HL-60/S4 (cell line): ENCODE data around the gene SREBF1.

Source experiments
- in situ Hi-C: fragments of 300-500 bp; cut with MboI; formaldehyde crosslinking; loops from 2 replicates; pipeline ENCODE4 v1.14.3; 2022; ENCODE audit warnings: low sequenced_read_pairs

Gene SREBF1

DNA sequence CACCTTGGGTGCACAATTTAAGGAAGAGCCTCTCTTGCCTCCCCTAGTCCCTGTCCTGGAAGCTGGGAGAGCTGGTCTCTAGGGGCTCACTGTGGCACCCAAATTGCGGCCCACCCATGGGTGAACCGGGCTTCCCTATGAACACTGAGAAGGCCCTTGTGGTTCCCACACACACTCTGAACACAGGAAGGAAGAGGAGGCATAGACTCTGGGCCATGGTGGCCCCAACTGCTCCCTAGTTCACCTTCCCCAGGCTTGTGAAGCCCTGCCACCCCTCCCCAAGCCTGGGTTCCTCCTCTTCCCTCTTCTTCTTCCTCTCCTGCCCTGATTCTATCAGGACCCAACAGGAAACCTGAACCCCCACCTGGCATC is 10.5 kb downstream of the SREBF1 start:
- in situ Hi-C loops = no loop called here

DNA sequence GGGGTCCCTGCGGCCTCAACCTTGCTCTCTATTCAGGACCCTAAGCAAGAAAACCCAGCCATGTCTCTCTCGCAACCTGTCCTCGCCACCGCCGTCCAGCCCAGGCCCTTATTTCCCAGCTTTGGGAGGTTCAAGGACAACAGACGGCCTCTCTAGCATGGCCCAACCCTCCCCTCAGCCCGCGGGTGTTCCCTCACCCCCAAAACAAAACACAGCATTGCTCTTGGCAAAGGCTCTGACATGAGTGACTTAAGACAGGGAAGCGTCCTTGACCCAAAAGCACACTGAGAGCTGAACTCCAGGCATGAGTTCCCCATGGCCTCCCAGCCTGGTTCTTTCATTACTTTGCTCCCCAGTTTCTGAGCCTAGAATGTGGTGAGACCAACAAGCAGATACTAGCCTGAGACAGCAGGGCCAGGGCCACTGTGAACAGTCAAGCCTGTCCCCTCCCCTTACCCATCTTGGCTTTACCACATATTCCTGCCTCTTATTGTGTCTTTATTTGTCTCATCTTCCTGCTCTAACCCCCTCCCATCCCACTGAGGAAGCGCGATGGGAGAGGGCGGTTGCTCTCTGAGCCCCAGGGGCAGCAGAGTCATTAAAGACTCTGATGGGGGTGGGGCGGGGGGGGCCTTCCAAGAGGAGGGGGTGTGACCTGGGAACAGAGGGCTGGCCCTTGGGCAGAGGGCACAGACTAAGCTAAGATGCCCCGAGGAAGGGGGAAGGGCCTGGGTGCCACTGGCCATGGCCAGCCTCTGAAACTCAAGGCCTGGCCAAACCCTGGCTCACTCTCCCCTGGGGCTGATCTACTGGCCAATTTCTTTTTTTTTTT is 11.8 kb downstream of the SREBF1 start:
- in situ Hi-C loops = no loop called here

DNA sequence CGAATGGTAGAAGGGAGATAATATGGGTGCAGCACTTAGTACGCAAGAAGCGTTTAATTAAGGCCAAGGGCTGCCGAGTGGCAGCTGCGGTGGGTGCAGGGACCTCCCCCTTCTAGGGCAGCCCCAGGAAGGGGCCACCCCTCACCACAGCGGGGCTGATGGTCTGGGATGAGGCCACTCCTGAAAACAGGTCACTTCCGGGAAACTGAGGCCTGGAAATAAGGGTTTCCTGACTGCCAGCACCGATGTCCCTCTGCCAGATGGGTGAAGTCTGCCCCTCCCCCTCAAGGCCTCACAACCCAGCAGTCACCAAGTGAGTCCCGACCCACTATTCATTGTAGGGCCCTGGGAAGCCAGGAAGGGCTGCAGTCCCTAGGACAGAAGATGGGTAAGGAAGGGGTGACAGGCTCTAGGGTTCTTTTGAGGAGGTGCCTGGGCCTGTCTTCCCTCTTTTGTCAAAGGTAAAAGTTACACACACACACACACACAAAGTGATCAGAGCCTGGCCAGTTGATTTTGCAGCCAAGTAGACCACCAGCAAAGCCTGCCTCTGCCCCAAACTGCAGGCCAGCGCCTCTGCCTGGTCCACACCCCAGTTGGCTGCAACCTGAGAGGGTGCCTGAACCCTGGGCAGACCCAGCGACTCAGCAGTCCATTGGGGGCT is 12.5 kb downstream of the SREBF1 start:
- in situ Hi-C loops = no loop called here

- in situ Hi-C loops = no loop called here
These were observed 13.2 kb downstream of the SREBF1 start for GRCh38 chr17:17823433-17824118.

DNA sequence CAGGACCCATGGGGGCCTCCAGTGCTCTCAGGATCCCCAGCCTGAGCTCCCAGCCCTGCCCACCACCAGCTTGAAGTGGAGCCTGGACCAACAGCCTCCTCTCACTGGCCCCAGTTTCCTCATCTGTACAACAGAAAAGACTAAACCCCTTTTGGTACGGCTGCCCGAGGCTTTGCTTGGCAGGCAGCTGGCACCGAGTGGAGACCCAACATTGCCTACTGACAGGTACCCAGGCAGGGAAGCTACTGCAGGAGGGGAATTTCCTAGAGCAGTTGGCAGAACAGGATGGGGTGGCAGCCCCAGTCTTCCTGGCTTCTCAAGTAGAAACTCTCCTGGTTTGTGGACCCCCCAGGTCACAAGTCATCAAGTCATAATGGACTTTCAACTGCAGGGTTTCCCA is 14.2 kb downstream of the SREBF1 start:
- in situ Hi-C loops = no loop called here

DNA sequence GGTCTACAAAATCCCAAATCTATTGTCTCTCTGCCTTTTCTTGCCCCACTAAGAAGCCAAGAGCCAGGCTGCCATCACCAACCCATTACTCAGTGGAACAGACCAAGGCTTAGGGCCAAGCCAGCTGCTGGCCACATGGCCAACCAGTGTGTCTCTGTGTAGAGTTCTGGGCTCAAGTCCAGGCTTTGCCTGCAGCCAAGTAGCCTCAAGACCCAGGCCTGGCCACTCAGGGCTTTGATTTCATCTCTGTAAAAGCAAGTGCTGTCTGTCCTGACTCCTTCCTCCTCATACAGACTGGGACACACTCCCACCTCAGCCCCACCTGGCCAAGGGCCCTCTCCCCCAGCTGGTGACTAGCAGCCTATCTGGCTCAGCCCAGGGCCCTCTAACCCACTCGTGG is 14.6 kb downstream of the SREBF1 start:
- in situ Hi-C loops = no loop called here

DNA sequence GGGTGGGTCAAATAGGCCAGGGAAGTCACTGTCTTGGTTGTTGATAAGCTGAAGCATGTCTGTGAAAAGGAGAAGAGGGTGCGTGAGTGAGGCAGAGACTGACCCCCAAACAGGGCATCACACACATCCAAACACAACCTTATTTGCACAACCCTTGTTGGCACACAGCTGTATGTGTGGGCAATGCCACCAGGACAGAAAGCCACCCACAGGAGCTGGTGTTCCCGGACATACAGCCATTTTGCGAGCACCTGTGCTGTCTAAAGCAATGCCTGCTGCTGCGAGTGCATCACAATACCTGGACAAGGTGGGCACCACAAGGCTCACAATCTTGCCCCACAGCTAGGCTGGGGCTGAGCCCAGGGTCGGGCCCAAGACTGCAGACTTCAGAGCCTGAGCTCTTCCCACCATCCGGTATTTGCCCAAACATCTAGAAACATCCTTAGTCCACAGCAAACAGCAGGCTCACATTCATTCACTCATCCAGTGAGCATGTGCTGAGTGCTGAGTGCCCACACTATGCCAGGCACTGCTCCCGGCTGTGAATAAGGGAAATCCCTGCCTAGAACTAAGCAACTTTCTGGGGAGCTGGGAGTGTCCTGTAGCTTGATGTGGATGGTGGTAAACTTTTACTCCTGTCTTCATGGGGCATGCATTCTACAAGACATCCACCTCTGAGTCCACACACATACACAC is 16.2 kb downstream of the SREBF1 start:
- in situ Hi-C loops = no loop called here

- in situ Hi-C loops = no loop called here
These were observed 16.7 kb downstream of the SREBF1 start for GRCh38 chr17:17820046-17820445.

- in situ Hi-C loops = no loop called here
These were observed 17.2 kb downstream of the SREBF1 start for GRCh38 chr17:17819561-17819995.

GRCh38 chr17:17819111-17819510 is 17.7 kb downstream of the SREBF1 start:
- in situ Hi-C loops = no loop called here

- in situ Hi-C loops = no loop called here
These were observed 18.7 kb downstream of the SREBF1 start for GRCh38 chr17:17818088-17818526.

DNA sequence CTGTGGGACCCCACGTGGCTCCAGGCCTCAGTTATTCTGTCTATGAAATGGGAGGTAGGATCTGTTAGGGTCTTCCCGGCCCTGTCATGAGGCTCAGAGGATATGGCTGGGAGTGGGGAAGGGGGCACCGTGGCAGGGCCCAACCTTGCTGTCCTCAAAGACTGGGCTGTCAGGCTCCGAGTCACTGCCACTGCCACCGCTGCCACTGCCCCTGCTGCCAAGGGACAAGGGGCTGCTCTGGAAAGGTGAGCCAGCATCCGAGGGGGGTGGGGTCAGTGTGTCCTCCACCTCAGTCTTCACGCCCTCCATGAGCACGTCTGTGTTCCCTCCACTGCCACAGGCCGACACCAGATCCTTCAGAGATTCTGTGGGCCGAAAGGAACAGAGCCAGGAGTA is 19.2 kb downstream of the SREBF1 start:
- in situ Hi-C loops = no loop called here

GRCh38 chr17:17816831-17817551 is 19.8 kb downstream of the SREBF1 start:
- in situ Hi-C loops = no loop called here

GRCh38 chr17:17816240-17816814 is 20.5 kb downstream of the SREBF1 start:
- in situ Hi-C loops = no loop called here

DNA sequence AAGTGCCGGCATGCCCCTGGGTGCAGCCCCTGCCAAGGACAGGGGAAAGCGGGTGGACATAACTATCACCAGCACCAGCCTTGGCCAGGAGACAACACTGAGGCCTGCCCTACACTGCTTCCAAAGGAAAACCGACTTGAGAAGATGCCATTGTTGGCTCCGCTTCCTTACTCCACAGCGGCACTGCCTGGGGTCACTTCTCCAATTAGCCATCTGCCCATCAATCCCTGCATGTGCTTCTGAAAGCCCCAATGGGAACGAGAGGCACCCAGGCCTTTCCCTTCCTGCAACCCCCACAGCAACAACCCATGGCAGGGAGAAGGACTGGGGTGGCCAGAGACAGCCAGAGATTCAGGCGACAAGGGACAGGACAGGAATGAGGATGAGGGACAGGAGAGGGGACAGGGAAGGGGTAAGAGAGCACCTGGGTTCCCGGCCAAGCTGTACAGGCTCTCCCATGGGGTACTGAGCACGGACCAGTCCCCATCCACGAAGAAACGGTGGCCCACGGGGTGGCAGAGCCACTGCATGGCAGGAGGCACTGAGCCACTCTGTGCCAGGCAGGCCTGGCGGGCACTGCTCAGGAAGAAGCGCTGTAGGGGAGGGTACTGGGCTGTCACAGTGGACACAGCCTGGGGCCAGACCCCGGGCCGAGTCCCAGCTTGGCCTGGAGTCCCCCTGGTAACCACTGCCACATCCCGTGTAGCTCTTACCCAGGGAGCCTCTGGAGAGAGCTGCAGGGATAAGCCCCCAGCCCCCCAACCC is 21.2 kb downstream of the SREBF1 start:
- in situ Hi-C loops = no loop called here

GRCh38 chr17:17815062-17815406 is 21.8 kb downstream of the SREBF1 start:
- in situ Hi-C loops = no loop called here

GRCh38 chr17:17814162-17815061 is 22.4 kb downstream of the SREBF1 start:
- in situ Hi-C loops = no loop called here

DNA sequence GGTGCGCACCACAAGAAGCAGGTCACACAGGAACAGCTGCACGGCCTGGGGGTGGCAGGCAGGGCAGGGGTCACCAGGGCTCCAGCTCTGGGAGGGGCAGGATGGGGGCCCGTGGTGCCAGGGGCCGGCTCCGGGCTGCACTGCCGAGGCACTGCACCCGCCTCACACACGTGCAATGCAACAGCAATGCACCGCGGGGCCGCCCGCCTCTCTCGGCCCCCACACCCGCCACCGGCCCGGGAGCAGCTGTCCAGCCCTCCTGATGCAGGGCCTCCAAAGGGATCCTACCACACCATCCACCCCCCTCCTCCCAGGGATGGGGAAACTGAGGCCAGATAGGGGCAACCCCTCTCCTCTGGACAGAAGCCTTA is 23.1 kb downstream of the SREBF1 start:
- in situ Hi-C loops = no loop called here
